GM21367 (cell line): ENCODE results near the gene MBD3.
"Not testable (repeated sequence)": the region's sequence is repeated elsewhere in the genome, so short reads cannot be mapped to it uniquely, and the experiment has no call there.

Experiments
- ATAC-seq: cut with Tn5 transposase; IDR thresholded peaks from one replicate; pipeline ENCODE4 v1.9.1; 2021; ENCODE audit not compliant: unreplicated experiment

Gene MBD3

DNA sequence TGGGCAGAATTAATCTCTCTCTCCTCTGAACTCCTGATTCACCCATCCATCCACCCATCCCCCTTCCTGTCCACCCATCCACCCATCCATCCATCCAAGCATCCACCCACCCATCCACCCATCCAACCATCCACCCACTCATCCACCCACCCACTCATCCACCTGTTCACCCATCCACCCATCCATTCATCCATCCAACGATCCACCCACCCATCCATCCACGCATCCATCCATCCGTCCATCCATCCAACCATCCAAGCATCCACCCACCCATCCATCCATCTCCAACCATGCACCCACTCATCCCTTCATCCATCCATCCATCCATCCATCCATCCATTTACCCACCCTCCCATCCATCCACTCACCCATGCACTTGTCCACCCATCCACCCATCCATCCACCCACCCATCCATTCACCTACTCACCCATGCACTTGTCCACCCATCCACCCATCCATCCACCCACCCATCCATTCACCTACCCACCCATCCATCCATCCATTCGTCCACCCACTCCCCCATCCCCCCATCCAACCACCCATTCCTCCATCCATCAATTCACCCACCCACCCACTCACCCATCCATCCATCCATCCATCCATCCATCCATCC, 43.2 kb downstream of the MBD3 start:
- no peak for ATAC-seq

DNA sequence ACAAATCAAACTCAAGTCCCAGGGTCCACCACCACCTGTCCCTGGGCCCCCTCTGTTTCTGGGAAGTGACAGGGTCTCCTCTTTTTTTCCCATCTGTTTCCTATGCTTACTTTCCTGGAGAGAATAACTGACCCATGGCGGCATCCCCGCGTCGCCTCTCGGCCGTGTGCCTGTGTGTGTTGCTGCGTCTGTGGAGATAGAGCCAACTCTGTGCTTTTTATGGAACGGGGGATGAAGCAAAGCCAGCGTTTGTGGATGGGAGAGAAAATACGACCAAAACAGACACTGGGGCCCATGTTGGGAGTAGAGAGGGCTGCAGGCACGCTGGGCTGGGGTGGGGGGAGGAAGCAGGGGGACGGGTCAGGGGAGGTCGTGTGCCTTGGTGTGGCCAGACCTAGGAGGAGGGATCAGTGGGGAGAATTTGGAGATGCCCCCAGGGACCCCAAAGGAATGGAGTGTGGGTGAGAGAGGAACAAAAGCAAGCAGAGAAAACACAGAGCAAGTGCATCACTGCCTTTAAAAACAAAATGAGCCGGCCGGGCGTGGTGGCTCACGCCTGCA, 52.2 kb downstream of the MBD3 start:
- ATAC-seq = no peak

DNA sequence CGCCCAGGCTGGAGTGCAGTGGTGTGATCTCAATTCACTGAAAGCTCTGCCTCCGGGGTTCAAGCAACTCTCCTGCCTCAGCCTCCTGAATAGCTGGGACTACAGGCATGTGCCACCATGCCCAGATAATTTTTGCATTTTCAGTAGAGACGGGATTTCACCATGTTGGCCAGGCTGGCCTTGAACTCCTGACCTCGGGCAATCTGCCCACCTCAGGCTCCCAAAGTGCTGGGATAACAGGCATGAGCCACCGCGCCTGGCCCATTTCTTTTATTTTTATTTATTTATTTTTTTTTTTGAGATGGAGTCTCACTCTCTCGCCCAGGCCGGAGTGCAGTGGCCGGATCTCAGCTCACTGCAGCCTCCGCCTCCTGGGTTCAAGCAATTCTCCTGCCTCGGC, 52.9 kb downstream of the MBD3 start:
- ATAC-seq = not testable (repeated sequence)

DNA sequence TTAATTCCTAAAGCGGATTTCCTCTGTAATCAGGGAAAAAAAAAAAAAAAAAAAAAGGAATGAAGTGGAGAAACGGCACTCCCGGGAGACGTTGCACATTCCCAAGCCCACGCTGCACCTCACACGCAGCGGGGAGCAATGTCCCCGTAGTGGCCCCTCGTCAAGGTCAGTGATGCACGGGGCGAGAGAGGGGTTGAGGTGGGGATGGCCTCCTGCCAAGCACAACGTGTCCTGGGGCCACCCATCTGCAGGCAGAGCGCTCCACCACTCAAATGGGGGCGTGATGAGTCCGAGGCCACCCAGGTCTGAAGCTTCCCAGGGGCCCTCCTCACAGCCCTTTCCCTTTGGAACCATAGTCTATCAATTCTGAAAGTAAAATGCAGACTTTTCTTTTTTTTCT, 53.7 kb downstream of the MBD3 start:
- ATAC-seq = no peak

DNA sequence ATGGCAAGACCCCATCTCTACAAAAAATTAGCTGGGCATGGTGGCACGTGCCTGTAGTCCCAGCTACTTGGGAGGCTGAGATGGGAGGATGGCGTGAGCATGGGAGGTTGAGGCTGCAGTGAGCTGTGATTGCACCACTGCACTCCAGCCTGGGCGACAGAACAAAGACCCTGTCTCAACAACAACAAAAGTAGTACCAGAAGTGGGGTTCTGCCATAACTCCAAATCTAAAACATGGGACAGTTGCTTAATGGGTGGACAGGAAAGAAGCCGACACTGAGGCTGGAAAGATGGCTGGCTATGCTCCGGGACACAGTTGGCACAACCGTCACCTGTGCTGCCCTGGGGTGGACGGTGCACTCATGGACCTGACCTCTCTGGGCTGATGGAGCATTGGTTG, 57.0 kb downstream of the MBD3 start:
- not testable (repeated sequence) for ATAC-seq

DNA sequence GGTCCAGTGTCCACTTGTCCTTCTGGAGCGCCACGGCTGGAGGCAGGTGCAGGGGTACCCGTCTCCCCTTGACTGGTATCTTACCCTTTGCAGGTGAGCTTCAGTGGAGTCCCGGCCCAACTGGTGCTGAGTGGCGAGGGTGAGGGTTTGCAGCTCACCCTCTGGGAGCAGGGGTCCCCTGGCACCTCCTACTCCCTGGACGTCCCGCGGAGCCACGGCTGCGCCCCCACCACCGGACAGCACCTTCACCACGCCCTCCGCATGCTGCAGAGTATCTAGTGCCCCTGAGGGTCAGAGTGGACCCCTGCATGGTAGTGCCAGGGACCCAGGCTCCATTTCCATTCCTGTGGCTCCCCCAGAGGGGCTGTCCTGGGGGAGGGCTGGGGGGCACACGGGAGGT, 57.7 kb downstream of the MBD3 start:
- ATAC-seq = no peak

DNA sequence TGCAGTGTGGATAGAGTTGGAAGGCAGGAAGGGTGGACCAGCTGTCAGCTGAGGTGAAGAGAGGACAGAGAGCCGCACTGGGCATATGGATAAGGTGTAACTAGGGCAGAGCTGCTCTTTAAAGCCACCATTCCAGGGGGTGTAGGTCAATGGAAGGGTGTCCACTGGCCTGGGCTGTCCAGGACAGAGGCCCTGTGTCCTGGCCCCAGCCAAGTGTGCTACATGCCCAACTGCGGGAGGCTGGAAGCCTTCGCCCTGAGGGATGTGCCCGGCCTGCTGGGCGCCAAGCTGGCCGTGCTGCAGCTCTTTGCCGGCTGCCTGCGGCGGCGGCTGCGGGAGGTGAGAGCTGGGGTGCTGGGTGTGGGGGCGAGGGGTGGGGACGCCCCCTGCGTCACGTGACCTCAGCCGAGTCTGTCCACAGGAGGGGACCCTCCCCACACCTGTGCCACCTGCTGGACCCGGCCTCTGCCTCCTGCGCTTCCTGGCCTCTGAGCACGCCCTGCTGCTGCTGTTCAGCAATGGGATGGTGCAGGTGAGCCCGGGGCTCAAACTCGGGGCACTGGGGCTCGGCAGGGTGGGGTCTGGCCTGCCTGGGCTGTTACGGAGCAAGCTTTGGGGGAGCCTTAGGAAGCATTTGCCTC, 59.0 kb downstream of the MBD3 start:
- no peak for ATAC-seq

DNA sequence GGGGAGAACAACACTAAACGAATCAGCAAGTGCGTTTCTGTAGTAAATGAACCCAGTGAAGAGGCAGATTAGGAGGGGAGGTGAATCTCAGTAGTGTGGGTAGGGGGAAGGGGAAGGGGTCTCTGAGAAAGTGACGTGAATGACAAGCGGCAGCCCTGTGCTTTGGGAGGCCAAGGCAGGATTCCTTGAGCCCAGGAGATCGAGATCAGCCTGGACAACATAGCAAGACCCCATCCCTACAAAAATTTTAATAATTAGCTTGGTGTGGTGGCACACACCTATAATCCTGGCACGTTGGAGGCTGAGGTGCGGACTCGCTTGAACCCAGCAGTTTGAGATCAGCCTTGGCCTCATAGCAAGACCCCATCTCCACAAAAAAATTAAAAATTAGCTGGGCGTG, 60.7 kb downstream of the MBD3 start:
- no peak for ATAC-seq

DNA sequence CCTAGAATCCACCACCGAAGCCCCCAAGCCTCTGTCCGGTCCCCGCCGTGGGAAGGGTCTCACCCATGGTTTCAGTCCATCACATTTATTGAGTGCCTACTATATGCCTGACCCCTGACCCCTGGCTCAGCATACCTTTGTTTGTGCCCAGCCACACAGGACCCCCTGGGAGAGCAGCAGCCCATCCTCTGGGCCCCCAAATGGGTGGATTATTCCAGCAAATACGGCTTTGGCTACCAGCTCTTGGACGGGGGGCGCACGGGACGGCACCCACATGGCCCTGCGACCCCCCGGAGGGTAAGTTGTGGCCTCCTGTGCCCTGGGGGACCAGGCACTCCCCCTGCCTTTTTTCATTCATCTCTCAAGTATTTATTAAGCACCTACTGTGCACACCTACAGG, 61.1 kb downstream of the MBD3 start:
- no peak for ATAC-seq

DNA sequence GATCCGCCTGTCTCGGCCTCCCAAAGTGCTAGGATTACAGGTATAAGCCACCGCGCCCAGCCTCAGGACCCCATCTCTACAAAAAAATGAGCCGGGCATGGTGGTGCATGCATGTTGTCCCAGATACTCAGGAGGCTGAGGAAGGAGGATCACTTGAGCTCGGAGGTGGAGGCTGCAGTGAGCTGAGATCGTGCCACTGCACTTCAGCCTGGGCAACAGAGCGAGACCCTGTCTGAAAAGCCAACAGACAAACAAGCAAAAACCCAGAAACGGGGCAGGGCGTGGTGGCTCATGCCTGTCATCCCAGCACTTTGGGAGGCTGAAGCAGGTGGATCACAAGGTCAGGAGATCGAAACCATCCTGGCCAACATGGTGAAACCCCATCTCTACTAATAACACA, 61.8 kb downstream of the MBD3 start:
- not testable (repeated sequence) for ATAC-seq

DNA sequence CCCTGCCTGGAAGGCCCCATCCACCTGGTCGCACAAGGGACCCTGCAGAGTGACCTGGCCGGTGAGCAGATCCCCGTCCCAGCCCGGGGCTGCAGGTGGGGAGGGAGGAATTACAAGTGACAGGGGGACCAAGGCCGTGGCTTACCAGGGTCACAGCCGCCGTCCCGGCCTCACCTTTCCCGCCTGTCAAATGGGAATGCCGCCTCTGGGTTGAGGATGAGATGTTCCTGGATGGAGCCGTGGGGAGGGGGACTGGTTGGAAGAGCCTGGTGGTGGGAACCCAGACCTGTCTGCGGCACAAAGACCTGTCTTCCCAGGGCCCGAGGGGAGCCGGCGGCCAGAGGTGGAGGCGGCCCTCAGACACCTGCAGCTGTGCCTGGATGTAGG, 63.2 kb downstream of the MBD3 start:
- ATAC-seq = no peak

DNA sequence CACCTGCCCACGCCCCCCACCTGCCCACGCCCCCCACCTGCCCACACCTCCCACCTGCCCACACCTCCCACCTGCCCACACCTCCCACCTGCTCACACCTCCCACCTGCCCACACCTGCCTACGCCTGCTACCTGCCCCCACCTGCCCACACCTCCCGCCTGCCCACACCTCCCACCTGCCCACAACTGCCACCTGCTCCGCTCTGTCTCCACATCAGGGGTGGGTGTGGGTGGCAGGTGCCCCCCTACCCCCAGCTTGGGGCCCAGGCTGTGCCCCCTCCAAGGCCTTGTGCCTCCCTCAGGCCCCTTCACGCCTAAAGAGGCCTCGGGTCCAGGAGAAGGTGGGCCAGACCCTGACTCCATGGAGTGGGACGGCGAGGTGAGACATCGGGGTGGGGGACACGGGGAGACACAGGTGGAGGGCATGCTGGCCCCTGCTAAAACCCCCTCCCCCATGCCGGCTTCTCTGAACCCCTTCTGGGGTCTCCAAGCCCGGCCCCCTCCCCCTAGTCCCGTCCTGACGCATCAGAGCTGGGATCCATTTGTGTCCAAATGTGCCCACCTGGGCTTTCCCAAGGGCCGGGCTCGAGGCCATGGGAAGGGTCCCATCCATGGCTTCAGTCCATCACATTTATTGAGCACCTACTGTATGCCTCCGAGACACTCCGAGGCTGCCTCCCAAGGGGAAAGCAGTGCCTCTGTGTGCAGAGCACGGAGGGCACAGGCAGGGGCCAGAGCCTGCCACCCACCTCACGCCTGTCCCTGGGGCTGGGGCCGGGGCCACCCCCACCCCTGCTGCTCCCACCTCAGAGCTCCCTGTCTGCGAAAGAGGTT, 63.9 kb downstream of the MBD3 start:
- no peak for ATAC-seq

DNA sequence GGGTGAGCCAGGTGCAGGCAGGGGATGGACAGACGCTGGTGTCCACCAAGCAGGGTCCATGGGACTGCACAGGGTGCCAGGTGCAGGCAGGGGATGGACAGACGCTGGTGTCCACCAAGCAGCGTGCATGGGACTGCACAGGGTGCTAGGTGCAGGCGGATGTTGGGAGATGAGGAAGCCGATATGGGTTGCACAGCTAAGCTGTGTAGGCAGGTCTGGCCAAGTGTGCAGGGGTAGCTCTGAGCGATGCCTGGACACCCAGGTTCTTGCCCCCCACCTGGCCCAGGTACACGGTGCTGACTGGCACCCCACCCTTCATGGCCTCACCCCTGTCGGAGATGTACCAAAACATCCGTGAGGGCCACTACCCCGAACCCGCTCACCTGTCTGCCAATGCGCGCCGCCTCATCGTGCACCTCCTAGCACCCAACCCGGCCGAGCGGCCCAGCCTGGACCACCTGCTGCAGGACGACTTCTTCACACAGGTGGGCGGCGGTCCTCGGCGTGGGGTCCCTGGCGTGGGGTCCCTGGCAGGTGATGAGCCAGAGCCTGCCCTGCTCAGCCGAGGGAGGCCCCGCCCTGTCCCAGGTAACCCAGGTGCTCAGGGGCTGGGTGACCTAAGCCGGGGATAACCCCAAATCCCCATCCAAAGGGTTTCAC, 64.9 kb downstream of the MBD3 start:
- no peak for ATAC-seq

DNA sequence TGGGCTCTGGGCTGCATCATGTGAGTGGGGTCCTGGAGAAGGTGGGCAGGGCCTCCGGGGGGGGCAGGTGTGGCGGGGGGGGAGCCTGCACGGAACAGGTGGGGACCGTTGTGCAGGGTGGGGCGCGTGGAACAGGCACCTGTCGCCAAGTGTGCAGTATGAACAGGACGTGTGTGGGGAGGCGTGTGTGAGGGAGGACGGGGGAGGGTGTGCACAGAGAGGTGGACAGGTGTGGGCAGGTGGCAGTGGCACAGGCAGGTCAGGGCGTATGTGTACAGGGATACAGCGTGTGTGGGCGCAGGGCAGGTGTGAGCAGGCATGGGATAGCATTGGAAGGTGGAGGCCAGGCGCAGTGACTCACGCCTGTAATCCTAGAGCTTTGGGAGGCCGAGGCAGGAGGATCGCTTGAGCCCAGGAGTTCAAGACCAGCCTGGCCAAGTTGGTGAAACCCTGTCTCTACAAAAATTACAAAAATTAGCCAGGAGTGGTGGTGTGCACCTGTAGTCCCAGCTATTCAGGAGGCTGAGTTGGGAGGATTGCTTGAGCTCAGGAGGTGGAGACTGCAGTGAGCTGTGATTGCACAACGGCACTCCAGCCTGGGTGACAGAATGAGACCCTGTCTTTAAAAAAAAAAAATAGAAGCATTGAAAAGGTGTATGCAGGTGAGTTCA, 65.6 kb downstream of the MBD3 start:
- no peak for ATAC-seq

DNA sequence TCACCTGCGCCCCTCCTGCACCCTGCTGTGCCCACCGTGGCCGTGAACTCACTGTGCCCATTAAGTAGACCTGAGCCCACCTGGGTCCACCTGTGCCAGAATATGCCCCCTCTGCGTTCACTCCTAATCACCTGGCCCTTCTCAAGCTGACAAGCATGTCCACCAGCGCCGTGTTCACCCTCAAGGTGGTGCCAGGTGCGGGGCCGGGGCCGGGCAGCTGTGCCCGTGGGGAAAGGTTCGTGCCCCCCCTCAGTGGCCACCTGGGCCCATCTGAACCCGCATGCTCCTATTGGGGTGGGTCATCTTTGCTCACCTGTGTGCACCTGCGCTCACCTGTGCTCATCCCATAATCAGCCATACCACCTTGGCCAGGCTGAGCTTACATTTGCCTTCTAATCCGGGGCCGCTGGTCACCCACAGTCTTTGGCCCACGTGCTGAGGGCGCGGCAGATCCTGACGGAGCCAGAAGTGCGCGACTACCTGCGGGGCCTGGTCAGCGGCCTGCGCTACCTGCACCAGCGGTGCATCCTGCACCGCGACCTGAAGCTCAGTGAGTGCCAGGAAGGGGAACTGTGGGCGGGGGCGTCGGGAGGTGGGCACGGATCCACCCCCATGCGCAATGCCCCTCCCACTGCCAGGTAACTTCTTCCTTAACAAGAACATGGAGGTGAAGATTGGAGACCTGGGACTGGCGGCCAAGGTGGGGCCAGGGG, 66.4 kb downstream of the MBD3 start:
- no peak for ATAC-seq

DNA sequence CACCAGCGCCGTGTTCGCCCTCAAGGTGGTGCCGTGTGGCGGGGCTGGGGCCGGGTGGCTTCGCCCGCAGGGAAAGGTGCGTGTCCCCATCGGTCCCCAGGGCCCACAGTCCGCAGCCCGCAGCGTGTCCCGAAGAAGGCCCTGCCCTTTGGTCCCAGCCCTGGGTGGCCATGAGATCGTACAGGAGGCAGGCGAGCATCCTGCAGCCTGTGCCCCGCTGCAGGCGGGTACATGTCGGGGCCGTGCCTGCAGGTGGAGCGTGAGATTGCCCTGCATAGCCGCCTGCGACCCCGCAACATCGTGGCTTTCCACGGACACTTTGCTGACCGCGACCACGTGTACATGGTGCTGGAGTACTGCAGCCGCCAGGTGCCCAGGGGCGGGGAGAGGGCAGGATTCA, 67.3 kb downstream of the MBD3 start:
- ATAC-seq = no peak

DNA sequence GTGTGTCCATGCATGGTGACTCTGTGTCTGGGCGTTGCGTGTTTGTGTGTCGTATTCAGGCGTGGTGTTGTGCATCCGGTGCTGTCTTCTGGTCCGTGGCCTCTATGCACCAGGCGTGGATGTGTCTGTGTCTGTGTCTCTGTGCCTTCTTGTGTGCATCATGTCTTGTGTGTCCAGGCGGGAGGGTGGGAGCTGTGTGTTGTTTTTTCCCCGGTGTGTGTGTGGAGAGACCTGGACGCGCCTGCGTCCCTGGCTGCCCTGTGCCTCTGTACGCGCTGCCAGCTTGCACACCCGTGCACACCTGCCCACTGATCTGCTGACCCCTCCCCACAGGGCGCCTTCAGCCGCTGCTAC, 67.7 kb downstream of the MBD3 start:
- ATAC-seq = no peak

DNA sequence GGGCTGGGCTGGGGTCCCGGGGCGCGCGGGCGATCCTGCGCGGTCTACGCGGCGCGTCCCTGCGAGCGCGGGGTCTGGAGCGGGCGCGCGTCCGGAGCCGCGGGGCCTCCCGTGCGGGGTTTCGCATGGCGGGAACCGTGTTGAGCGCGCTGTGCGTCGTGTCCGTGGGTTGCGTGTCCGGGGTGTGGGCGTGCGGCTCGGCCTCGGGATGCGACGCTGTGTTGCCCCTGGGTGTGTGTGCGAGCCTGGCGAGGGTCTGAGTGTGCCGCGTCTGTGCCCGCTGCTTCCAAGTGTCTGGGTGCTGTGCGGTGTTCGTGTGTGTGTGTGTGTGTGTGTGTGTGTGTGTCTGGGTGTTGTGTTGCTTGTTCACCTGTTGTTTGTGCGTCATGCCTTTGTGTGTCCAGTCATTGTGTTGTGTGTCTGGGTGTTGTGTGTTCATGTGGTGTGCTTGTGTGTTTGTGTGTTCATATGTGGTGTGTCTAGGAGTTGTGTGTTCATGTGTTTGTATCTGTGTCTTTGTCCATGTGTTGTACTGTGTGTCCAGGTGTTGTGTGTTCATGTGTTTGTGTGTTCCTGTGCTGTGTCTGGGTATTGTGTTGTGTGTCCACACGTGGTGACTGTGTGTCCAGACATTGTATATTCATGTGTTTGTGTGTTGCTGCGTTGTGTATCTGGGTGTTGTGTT, 68.2 kb downstream of the MBD3 start:
- no peak for ATAC-seq
